Eye (tissue), 1 donor: Measurements from ENCODE around the gene INTU.

Experiments used
- DNase-seq: peaks from one replicate; pipeline ENCODE4 v3.0.0-alpha.2; 2015

INTU gene

DNA sequence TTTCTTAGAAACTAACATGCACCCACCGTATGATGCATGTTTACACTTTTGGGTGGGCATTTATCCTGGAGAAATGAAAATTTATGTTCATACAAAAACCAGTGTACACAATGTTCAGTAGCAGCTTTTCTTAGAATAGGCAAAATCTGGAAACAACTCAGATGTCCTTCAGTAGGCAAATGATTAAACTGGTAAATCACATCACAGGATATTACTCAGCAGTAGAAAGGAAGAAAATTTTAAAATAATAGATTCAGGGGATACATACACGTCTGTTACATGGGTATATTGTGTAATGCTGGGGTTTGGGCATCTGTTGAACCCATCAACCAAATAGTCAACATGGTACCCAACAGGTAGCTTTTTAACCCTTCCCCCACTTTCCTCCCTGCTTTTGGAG lies 124.1 kb downstream of the INTU start:
- DNase-seq, result no peak

DNA sequence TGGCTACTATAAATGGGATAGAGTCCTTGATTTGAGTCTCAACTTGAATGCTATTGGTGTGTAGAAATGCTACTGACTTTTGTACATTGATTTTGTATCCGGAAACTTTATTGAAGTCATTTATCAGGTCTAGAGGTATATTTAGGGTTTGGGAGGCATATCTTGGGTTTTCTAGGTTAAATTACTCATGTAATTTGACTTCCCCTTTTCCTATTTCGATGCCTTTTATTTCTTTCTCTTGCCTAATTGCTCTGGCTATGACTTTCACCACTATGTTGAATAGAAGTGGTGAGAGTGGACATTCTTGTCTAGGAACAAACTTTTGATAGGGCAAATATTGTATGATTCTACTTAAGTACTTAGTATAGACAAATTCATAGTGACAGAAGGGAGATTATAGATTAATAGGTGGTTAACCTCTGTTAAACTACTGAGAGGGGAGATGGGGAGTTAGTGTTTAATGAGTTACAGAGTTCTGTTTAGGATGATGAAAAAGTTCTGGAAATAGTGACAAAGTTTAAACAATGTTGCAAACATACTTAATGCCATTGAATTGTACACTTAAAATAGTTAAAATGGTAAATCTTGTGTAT lies 126.6 kb downstream of the INTU start:
- DNase-seq, result no peak

DNA sequence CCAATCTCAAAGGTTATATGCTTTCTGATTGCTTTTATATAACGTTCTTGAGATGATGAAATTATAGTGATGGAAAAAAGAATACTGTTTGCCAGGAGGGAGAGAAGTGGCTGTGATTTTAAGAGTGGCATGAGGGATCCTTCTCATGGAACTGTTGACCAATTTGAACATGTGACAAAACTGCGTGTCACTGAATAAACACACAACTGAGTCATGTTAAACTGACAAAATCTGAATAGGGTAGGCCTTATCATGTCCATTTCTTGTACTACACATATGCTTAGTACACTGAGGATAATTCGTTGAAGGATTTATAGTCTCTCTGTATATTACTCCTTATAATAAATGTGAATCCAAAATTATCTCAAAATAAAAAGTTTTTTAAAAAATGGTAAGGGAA lies 127.1 kb downstream of the INTU start:
- DNase-seq, result no peak

DNA sequence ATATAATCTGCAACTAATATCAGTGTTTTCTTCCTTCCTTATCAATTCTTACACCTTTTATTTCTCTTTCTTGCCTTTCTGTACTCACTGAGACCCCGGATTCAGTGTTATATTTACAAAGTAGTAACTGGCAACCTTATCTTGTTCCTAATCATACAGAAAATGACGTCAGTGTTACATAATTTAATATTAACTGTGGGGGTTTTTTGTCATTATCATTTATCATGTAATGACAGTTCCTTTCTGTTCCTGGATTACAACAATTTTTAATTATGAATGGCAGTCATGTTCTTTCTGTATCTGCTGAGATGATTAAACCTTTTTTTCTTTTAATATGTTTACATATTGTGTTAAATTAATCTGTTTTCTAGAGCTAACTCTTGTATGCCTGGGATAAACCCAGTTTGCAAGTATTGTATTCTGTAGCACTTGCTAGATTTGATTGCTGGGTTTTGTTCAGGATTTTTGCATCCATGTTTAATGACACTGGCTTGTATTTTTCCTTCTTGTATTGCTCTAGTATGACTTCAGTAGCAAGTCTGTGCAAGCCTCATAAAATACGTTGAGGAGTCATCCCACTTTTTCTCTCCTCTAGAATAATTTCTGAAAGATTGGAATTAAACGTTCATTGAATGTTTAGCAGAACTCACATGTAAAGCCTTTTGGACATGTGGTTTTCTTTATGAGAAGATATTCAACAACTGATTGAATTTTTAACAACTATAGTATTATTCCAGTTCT lies 138.9 kb downstream of the INTU start:
- DNase-seq, result no peak

DNA sequence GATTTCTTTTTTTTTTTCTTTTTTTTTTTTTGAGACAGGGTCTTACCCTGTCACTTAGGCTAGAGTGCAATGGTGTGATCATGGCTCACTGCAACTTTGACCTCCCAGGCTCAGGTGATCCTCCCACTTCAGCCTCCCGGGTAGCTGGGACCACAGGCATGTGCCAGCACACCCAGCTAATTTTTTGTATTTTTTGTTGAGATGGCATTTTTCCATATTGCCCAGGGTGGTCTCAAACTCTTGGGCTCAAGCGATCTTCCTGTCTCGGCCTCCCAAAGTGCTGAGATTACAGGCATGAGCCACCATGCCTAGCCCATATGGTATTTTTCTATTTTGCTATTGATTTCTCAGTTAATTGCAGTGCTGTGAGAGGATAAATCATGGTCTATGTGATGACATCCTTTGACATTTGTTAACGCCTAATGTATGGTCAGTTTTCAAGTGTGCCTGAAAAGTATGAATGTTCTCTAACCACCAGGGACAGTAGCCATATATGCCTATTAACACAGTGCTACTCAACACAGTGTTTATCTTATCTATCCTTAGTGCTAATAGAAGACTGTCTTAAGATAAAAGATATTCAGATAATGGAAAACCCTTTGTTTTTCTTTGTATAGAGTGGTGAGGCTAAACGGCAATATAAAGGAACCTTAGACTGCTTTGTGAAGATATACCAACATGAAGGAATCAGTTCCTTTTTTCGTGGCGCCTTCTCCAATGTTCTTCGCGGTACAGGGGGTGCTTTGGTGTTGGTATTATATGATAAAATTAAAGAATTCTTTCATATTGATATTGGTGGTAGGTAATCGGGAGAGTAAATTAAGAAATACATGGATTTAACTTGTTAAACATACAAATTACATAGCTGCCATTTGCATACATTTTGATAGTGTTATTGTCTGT lies 140.3 kb downstream of the INTU start:
- no peak for DNase-seq

DNA sequence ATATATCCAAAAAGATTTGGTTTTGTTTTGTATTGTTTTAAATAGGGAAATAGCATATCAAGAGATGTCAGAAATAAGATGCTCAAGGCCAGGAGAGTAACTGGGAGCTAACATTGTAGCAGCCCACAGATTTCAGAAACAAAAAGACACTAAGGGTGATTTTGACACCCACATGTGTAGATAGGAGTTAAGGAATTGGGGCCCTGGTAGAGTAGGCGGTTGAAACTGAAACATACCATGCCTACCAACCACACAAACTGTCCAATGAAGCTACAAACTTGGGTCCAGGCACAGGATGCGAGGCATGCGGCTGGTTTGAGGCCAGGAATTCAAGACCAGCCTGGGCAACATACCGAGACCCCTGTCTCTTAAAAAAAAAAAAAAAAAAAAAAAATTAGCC lies 143.1 kb downstream of the INTU start:
- no peak for DNase-seq
